Activated T-helper 1 cell treated with Interleukin-2 at 50 U/mL for 16 hours (primary cell): ENCODE measurements around the gene LURAP1L.
"Not testable (repeated sequence)": the region's sequence is repeated elsewhere in the genome, so short reads cannot be mapped to it uniquely, and the experiment has no call there.

ENCODE experiments used
- DNase-seq: peaks from one replicate; pipeline ENCODE4 v3.0.0-alpha.2; 2020; ENCODE audit warnings: low read depth

Gene LURAP1L

DNA sequence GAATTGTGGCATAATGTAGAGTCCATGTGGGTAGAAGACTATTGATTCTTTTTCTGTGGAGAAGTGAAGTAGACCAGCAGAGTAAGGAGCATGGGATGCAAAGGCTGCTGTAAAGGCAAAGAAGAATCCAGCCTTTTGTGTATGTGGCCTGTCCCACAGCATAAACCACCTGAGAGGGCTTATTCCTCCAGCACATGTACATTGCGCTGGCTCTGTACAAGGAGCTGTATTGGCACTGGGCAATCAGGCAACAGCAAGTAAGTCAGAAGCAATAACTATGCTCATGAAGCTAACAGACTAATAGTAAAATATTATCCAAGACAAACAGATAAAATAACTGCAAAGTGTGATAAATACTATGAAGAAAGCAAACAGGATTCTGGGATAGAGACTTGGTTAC lies 86.2 kb downstream of the LURAP1L start:
- no peak for DNase-seq

DNA sequence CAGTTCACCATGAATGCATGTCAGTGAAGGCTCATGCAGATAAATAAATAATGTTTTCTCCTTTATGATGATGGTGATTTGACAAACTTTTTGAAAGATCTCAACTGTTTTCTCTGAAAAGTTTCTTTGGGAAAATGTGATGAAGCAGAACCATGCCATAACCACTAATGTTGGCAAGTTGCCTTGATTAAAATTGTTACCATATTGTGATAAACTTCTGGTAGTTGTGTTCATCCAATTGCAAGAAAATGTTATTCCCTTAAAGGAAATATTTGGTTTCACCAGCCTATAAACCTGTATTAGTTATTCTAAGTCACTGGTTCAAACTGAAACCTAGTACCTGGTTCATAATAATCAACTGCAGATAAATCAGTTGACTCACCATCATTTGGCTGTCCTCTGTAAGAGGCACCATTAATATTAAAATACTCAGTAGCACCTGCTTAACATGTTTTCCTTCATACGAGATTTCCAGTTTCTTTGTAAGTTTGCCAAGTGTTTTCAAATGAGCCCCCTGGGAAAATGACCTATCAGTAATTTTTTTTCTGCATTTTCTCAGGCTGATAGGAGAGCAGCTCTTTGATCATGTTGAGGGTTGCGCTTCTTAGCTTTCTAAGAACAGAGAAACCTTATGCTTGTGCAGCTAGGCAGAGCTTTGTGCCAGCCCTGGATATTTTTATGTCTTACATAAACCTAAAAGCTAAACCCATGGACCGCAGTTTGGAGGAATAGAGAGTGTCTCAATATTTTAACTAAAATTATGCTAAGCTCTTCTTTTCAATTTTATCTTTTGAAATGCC lies 88.0 kb downstream of the LURAP1L start:
- no peak for DNase-seq

- no peak for DNase-seq
These were observed 88.8 kb downstream of the LURAP1L start for GRCh38 chr9:12863618-12864017.

DNA sequence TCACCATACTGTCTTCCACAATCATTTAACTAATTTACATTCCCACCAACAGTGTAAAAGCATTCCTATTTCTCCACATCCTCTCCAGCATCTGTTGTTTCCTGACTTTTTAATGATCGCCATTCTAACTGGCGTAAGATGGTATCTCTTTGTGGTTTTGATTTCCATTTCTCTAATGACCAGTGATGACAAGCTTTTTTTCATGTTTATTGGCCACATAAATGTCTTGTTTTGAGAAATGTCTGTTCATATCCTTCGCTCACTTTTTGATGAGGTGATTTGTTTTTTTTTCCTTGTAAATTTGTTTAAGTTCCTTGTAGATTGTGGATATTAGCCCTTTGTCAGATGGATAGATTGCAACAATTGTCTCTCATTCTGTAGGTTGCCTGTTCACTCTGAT lies 90.6 kb downstream of the LURAP1L start:
- not testable (repeated sequence) for DNase-seq
